GM19043 (cell line): ENCODE results near the gene INPP5D.
A peak's percentile ranks its signal among the peaks of the same experiment; 100 is the strongest.
"Not testable (repeated sequence)": the region's sequence is repeated elsewhere in the genome, so short reads cannot be mapped to it uniquely, and the experiment has no call there.

ENCODE experiments used
- ATAC-seq: cut with Tn5 transposase; IDR thresholded peaks from one replicate; pipeline ENCODE4 v1.9.1; 2021; ENCODE audit warnings: low read depth; ENCODE audit not compliant: unreplicated experiment

INPP5D gene

GRCh38 chr2:233051241-233052149, 8.6 kb upstream of the INPP5D start:
- no peak for ATAC-seq

- not testable (repeated sequence) for ATAC-seq
Measured at GRCh38 chr2:233052517-233052916, 7.6 kb upstream of the INPP5D start.

GRCh38 chr2:233053928-233054784, 6.0 kb upstream of the INPP5D start:
- no peak for ATAC-seq

- no peak for ATAC-seq
Measured at GRCh38 chr2:233055362-233055761, 4.8 kb upstream of the INPP5D start.

- ATAC-seq, result no peak
Measured at GRCh38 chr2:233056961-233057605, 3.1 kb upstream of the INPP5D start.

- ATAC-seq, result no peak
Measured at GRCh38 chr2:233058717-233059546, 1.2 kb upstream of the INPP5D start.

GRCh38 chr2:233059547-233059796, 670 bp upstream of the INPP5D start:
- ATAC-seq, result no peak

- ATAC-seq, result no peak
Measured at GRCh38 chr2:233060501-233060979, 398 bp downstream of the INPP5D start.

GRCh38 chr2:233060980-233061590, 943 bp downstream of the INPP5D start:
- ATAC-seq, result no peak

GRCh38 chr2:233061591-233062450, 1.7 kb downstream of the INPP5D start:
- no peak for ATAC-seq

- ATAC-seq, result no peak
Measured at GRCh38 chr2:233062451-233062850, 2.3 kb downstream of the INPP5D start.

- ATAC-seq, result no peak
Measured at GRCh38 chr2:233062946-233063268, 2.8 kb downstream of the INPP5D start.

- ATAC-seq, result peak; percentile 51
Measured at GRCh38 chr2:233063269-233063975, 3.3 kb downstream of the INPP5D start.

- no peak for ATAC-seq
Measured at GRCh38 chr2:233063976-233064411, 3.9 kb downstream of the INPP5D start.

GRCh38 chr2:233064530-233065199, 4.5 kb downstream of the INPP5D start:
- no peak for ATAC-seq

- not testable (repeated sequence) for ATAC-seq
Measured at GRCh38 chr2:233065200-233065589, 5.1 kb downstream of the INPP5D start.

GRCh38 chr2:233065954-233066470, 5.9 kb downstream of the INPP5D start:
- ATAC-seq, result no peak
